Kidney (tissue), 14 donors: ENCODE data around the gene DUSP15. TPM values are rescaled to one million over a fixed set of nuclear protein-coding genes. Genes with fewer than 3 reads are reported as not detected.

Experiments
- DNase-seq, 5 donors: peaks; one replicate each; pipeline ENCODE4 v3.0.0-alpha.2; 2013 to 2020
- FAIRE-seq: peaks from 2 replicates; lab custom pipeline; 2012; peaks lifted over from hg19 to GRCh38; lab: Jason Lieb, UNC
- H3K27ac ChIP-seq, 2 donors: one replicate each; pipeline ENCODE4 v1.7.0; 2013; ENCODE audit warnings: low read depth in 2 of 2, low read length in 2 of 2, inconsistent platforms in 1 of 2
- H3K27me3 ChIP-seq: one replicate; pipeline ENCODE4 v1.7.1; 2013; ENCODE audit warnings: low read length, inconsistent platforms; ENCODE audit not compliant: control insufficient read depth, insufficient read depth
- H3K36me3 ChIP-seq, 3 donors: one replicate each; pipeline versions ENCODE4 v1.7.0 to v1.7.1; 2013; ENCODE audit warnings: low read length in 3 of 3, control low read depth in 1 of 3, inconsistent platforms in 1 of 3; ENCODE audit not compliant: insufficient read depth in 3 of 3, control insufficient read depth in 2 of 3
- H3K4me1 ChIP-seq, 3 donors: one replicate each; pipeline versions ENCODE4 v1.7.0 to v1.7.1; 2013; ENCODE audit warnings: low read length in 3 of 3, inconsistent platforms in 1 of 3, low read depth in 1 of 3; ENCODE audit not compliant: control insufficient read depth in 2 of 3, insufficient read depth in 2 of 3
- H3K4me3 ChIP-seq, 3 donors: one replicate each; pipeline versions ENCODE4 v1.7.0 to v1.8.1; 2013; ENCODE audit warnings: low read length in 3 of 3, control low read depth in 1 of 3, inconsistent platforms in 1 of 3
- H3K9ac ChIP-seq, 3 donors: one replicate each; pipeline versions ENCODE4 v1.7.0 to v1.7.1; 2013; ENCODE audit warnings: low read length in 3 of 3, control low read depth in 1 of 3, inconsistent platforms in 1 of 3
- H3K9me3 ChIP-seq, 3 donors: one replicate each; pipeline versions ENCODE4 v1.7.0 to v1.7.1; 2013; ENCODE audit warnings: low read length in 3 of 3, control low read depth in 1 of 3, inconsistent platforms in 1 of 3; ENCODE audit not compliant: control insufficient read depth in 2 of 3, insufficient read depth in 1 of 3
- intact Hi-C: fragments of 100-400 bp; cut with DNase I; formaldehyde crosslinking; loops from one replicate; pipeline ENCODE4 v1.11.1; 2022
- polyA plus RNA-seq: library from polyadenylated mRNA; stranded (reverse); fragments of 350-450 nt; fragmentation: Illumina TruSeq; extraction: RNeasy Lipid Tissue Mini Kit (QIAGEN cat#74804); gene quantifications from one replicate; pipeline ENCODE4 v1.2.3, GENCODE V29; 2014; ENCODE audit warnings: low read depth, low replicate concordance; ENCODE audit not compliant: insufficient read depth
- total RNA-seq: library from RNA; stranded (reverse); fragmentation: NEBNext Ultra II Directional; extraction: Animal tissue kit (Norgen Biotek cat#: 25700); gene quantifications from one replicate; pipeline ENCODE4 v1.2.1, GENCODE V29; 2021
- TF ChIP-seq, protein P1 (sequence below): IDR thresholded peaks from 3 replicates; pipeline ENCODE4 v1.5.1; 2012; ENCODE audit warnings: mild to moderate bottlenecking, moderate library complexity, borderline replicate concordance; ENCODE audit not compliant: insufficient read depth; ENCODE audit errors: extremely low read depth
- donor health status: control.
- donor health status: control.
- donor health status: control.
- donor health status: control.
- donor health status: control.
- donor health status: DM: yes; HTN: yes; CAD: no.
- donor health status: Normal renal cell carcinoma (clear cell type).

Gene DUSP15
- total and polyA plus RNA-seq, 2 donors from 2014 or later: 13.2 to 143 TPM

DNA sequence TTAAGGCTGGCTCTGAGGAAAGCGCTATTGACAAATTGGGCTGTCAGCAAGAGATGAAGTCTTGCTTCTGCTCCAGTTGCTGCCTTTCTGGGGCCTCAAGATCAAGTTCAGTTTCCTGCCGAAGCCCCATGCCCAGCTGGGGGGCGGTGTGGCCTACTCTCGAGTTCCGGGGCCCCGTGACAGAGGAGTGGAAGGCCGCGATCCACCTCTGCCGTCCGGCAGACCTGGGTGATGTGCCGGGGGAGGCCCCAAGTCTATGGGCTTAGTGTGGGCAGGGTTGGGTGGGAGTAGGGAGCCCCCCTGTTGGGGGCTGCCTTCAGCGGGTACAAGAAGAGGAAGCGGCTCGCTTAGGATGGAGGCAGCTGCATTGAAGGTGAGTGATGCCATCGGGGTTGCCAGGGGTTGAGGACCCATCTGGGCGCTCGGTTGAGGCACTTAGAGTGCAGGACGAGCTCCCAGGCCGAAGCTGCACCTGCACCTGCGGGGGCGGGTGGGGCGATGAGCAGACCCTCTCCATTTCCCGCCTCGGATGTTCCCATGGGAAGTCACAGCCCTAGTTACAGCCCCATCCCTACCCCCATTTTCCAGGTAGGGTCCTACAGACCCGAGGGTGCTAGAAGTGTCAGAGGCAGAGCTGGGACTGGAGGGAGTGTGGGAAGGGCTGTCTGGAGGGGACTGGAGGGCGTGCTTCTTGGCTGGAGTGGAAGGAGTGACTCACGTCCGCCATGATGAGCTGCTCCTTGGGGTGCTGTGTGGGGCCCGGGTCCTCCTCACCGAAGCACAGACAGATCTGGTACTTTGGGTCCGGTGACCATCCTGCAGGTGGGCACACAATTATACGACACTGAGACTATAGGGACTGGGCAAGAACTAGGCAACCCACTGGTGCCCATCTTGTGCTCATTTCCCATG, 22.0 kb downstream of the DUSP15 start:
- intact Hi-C loops: no loop called here
- Histone ChIP-seq H3K27ac (no peak overlapping the region), H3K27me3 (peaks cover 3% of the 10 kb centered on the region), H3K4me1 (peaks cover 0 to 6% (median 2%) of the 10 kb centered on the region in 3 donors), H3K9ac (no peak overlapping the region), H3K36me3 (no peaks in the 10 kb centered on the region), H3K9me3 (no peaks in the 10 kb centered on the region), H3K4me3 (no peak overlapping the region)
- DNase-seq (no peak), FAIRE-seq (no peak)
- TF ChIP-seq, protein P1, sequence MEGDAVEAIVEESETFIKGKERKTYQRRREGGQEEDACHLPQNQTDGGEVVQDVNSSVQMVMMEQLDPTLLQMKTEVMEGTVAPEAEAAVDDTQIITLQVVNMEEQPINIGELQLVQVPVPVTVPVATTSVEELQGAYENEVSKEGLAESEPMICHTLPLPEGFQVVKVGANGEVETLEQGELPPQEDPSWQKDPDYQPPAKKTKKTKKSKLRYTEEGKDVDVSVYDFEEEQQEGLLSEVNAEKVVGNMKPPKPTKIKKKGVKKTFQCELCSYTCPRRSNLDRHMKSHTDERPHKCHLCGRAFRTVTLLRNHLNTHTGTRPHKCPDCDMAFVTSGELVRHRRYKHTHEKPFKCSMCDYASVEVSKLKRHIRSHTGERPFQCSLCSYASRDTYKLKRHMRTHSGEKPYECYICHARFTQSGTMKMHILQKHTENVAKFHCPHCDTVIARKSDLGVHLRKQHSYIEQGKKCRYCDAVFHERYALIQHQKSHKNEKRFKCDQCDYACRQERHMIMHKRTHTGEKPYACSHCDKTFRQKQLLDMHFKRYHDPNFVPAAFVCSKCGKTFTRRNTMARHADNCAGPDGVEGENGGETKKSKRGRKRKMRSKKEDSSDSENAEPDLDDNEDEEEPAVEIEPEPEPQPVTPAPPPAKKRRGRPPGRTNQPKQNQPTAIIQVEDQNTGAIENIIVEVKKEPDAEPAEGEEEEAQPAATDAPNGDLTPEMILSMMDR: no peak

DNA sequence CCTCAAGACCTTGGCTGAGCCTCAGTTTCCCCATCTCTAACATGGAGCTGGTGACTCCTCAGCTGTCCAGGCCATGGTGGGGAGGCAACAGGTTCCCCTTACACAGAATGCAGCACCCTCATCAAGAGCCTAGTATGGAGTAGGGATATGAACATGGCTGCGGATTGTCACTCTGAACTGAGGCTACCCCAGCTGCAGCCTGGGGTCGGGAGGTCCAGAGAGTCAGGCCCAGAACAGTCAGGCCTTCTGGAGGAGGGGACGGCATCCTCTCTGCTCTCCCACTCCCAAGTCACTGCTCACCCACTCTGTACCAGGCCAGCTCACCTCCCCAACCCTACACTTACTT, 23.6 kb downstream of the DUSP15 start:
- Histone ChIP-seq H3K27ac (no peak overlapping the region), H3K27me3 (peaks cover 3% of the 10 kb centered on the region), H3K9ac (no peak overlapping the region), H3K9me3 (no peaks in the 10 kb centered on the region), H3K4me3 (no peak overlapping the region), H3K36me3 (no peaks in the 10 kb centered on the region), H3K4me1 (peaks cover 0 to 14% (median 6%) of the 10 kb centered on the region in 3 donors)
- DNase-seq (no peak), FAIRE-seq (no peak)
- intact Hi-C loops: no loop called here
- TF ChIP-seq, protein P1: no peak

DNA sequence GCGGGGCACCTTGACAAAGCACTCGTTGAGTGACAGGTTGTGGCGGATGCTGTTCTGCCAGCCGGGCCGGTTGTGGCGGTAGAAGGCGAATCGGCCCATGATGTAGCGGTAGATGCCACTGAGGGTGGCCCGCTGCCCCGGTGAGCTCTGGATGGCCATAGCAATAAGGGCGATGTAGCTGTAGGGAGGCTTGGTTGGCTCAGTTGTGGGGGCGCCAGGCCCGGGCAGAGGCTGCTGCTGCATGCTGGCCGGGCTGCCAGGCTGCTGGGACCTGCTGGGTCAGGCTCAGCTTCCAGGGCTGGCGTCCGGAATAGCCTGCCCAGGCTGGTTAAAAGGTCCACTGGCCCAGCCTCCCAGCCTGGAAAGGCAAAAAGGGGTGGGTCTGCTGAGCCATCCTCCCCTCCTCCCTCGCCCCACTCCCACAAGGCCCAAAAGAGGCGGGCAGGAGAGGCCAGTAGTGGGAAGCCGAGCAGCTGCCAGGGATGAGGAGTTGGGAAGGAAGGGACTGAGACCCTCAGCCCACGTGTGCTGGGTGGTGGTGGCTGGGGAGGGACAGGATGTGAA, 24.9 kb downstream of the DUSP15 start, which contains the start of gene FOXS1:
TSS of gene FOXS1 (minus strand) at position 305 of the 564 bp plus-strand sequence. CDS start at position 243, 62 bp downstream.
- Histone ChIP-seq H3K27ac (peak within 1 kb of the TSS; percentile 43 to 60), H3K9ac (no peak within 1 kb of the TSS), H3K4me3 (peak within 1 kb of the TSS in 2 of 3 donors; percentile 26 to 55), H3K27me3 (peaks cover 3% of the 10 kb centered on the region), H3K36me3 (no peaks in the 10 kb centered on the region), H3K9me3 (no peaks in the 10 kb centered on the region), H3K4me1 (peaks cover 0 to 18% (median 6%) of the 10 kb centered on the region in 3 donors)
- intact Hi-C loops: no loop called here
- TF ChIP-seq, protein P1: no peak
- FAIRE-seq: no peak
- peak; percentile 78 to 94 (median 82) for DNase-seq
